ENCODE data around the gene BAG5.
A peak's percentile ranks its signal among the peaks of the same experiment; 100 is the strongest.

Gene BAG5

DNA sequence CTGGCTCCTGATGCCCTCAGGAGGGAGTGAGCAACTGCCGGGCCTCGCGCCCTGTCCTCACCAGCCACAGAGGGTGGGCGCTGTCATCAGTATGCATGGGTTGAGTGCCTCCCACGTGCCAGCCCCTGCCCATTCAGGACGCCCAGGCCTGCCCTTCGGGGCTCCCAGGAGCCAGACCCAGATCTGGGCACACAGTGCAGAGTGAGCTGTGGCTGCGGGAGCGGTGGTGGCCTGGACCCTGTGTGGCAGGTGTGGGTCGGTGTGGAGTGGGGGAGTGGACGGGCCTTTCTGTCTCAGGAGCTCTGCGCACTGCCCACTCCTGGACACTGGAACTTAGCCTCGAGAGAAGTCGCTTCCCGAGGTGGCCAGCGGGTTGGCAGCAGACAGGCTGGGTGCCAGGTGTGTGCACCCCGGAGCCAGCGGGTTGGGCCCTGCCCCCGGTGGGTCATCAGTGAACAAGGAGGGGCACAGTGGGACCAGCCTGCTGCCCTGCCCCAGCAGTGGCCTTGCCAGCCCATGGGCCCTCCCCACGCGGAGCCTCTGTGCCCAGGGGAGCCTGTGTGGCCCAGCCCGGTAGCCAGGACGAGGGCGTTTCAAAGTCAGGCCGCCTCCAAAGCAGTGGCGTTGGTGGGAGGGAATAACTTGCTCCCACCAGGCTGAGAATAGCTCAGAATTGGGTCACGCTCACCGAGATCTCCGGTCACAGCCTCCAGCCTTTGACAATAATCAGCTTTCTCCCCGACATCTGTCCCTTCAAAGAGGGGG is 24.0 kb downstream of the BAG5 start:
- H3K18ac ChIP-seq (ENCODE audit: low read length): peak overlapping the region; percentile 76
- peaks cover 4 to 6% of the 10 kb centered on the region in 2 donors for H3K36me3 ChIP-seq (replicated peaks in 1 of 2; ENCODE audit: control insufficient read depth in 2 of 2, insufficient read depth in 2 of 2, low read length in 2 of 2)
- no peak overlapping the region for H3K4ac ChIP-seq (ENCODE audit: low read length)
- no peak for DNase-seq (ENCODE audit: low spot score)
- H2AK5ac ChIP-seq (ENCODE audit: low read depth, low read length): peak overlapping the region; percentile 99
- no peak overlapping the region for H3K27ac ChIP-seq (replicated peaks; ENCODE audit: low read length)
- no peak overlapping the region for H3K4me2 ChIP-seq (ENCODE audit: insufficient read depth, low read length, poor library complexity, severe bottlenecking)
- H3K9me3 ChIP-seq (replicated peaks in 1 of 2; ENCODE audit: control insufficient read depth in 2 of 2, insufficient read depth in 1 of 2, low read depth in 1 of 2, low read length in 2 of 2): peaks cover 0 to 3% of the 10 kb centered on the region in 2 donors
- H3K27me3 ChIP-seq (ENCODE audit: control insufficient read depth in 3 of 3, insufficient read depth in 3 of 3, low read depth in 1 of 3, low read length in 3 of 3): no peaks in the 10 kb centered on the region
- peak overlapping the region; percentile 90 for H2BK12ac ChIP-seq (ENCODE audit: low read length)
- WGBS, 2 donors (ENCODE audit: extremely low coverage in 2 of 2, insufficient read length in 2 of 2, insufficient replicate concordance in 1 of 2): no CpG with 5 or more reads among the region's 30 CpGs
- no peak overlapping the region for H3K9ac ChIP-seq (ENCODE audit: low read depth, low read length, poor library complexity)
- H2BK120ac ChIP-seq (ENCODE audit: low read depth, low read length): no peak overlapping the region
- peaks cover 26 to 45% of the 10 kb centered on the region in 2 donors for H3K4me1 ChIP-seq (ENCODE audit: control insufficient read depth in 2 of 2, insufficient read depth in 1 of 2, low read depth in 1 of 2, low read length in 2 of 2)
- peaks cover 2% of the 10 kb centered on the region for H3K79me1 ChIP-seq (ENCODE audit: low read depth, low read length)
- no peak overlapping the region for H3K4me3 ChIP-seq (ENCODE audit: low read length in 2 of 2)
- H3K14ac ChIP-seq (ENCODE audit: low read length): peak overlapping the region; percentile 56
- H2AFZ ChIP-seq (ENCODE audit: low read length): no peak overlapping the region
- no peak overlapping the region for H4K91ac ChIP-seq (ENCODE audit: low read depth, low read length, poor library complexity)
- peak overlapping the region; percentile 89 for H2BK15ac ChIP-seq (ENCODE audit: low read length)
- H2BK5ac ChIP-seq (ENCODE audit: low read length): peak overlapping the region; percentile 66
- H4K8ac ChIP-seq (ENCODE audit: low read depth, low read length): no peak overlapping the region
- peak overlapping the region; percentile 31 for H3K23ac ChIP-seq (ENCODE audit: low read depth, low read length, poor library complexity)

DNA sequence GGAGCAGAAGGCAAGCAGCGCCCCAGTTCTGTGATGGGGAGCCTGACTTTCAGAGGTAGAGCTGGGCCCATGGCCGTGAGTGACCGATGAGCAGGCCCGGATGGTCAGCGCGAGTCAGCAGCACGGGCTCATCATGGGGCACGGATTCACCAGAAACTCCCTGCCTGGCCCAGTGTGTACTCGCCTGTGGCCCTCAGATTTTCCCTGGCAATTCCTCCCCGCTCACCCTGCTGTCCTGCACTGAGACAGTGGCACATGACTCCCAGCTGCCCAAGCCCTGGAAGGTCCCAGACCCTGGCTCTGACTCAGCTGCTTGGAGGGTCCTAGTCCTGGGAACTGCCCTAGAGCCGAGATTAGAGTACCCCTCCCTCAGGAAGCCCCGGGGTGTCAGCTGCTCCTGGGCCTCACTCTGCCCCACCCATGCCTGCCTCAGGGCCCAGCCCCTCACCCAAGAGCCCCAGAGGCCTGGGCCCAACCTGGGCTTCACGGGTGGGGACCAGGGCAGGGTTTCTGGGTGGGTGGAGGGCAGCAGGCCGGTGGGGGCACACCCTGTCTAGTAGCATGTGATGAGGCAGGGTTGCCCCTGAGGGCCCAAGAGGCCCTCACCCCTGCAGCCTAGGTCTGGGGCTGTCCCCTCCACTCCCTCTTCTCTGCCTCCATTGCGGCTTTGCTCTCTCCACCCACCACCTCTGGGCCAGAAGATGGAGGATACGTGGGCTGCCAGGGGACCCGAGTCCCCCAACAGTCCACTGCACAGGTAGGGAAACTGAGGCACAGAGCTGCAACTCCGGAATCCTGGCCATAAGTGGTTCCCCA is 25.1 kb downstream of the BAG5 start:
- WGBS, 2 donors (ENCODE audit: extremely low coverage in 2 of 2, insufficient read length in 2 of 2, insufficient replicate concordance in 1 of 2): no CpG with 5 or more reads among the region's 18 CpGs

DNA sequence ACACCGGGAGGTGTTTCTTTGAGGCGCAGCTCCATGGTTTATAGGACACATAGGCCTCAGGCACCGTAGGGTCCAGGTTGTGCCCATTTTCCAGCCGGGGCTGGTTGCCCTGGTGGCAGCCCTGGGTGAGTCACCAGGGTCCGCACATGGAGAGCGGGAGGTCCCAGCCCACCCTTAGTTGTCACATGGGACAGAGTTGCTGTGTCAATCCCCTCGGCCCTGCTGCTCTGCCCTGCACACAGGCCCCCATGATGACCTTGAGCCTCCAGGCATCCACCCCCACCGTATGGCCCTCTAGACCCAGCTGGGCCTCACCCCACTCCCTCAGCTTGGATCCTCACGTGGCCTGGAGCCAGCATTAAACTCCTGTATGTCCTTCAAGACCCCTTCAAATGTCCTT is 25.8 kb downstream of the BAG5 start:
- Histone ChIP-seq H2BK12ac (ENCODE audit: low read length) (no peak overlapping the region), H3K27ac (replicated peaks; ENCODE audit: low read length) (no peak overlapping the region), H3K36me3 (replicated peaks in 1 of 2; ENCODE audit: control insufficient read depth in 2 of 2, insufficient read depth in 2 of 2, low read length in 2 of 2) (peaks cover 4 to 12% of the 10 kb centered on the region in 2 donors), H3K23ac (ENCODE audit: low read depth, low read length, poor library complexity) (no peak overlapping the region), H3K27me3 (ENCODE audit: control insufficient read depth in 3 of 3, insufficient read depth in 3 of 3, low read depth in 1 of 3, low read length in 3 of 3) (no peaks in the 10 kb centered on the region), H2AK5ac (ENCODE audit: low read depth, low read length) (peak overlapping the region; percentile 25), H4K91ac (ENCODE audit: low read depth, low read length, poor library complexity) (no peak overlapping the region), H3K4me3 (ENCODE audit: low read length in 2 of 2) (no peak overlapping the region), H2BK5ac (ENCODE audit: low read length) (no peak overlapping the region), H2AFZ (ENCODE audit: low read length) (no peak overlapping the region), H3K14ac (ENCODE audit: low read length) (no peak overlapping the region), H3K4me1 (ENCODE audit: control insufficient read depth in 2 of 2, insufficient read depth in 1 of 2, low read depth in 1 of 2, low read length in 2 of 2) (peaks cover 13 to 30% of the 10 kb centered on the region in 2 donors), H3K9me3 (replicated peaks in 1 of 2; ENCODE audit: control insufficient read depth in 2 of 2, insufficient read depth in 1 of 2, low read depth in 1 of 2, low read length in 2 of 2) (peaks cover 0 to 3% of the 10 kb centered on the region in 2 donors), H4K8ac (ENCODE audit: low read depth, low read length) (no peak overlapping the region), H3K9ac (ENCODE audit: low read depth, low read length, poor library complexity) (no peak overlapping the region), H2BK15ac (ENCODE audit: low read length) (no peak overlapping the region), H3K4ac (ENCODE audit: low read length) (no peak overlapping the region), H3K4me2 (ENCODE audit: insufficient read depth, low read length, poor library complexity, severe bottlenecking) (no peak overlapping the region), H2BK120ac (ENCODE audit: low read depth, low read length) (no peak overlapping the region), H3K18ac (ENCODE audit: low read length) (no peak overlapping the region), H3K79me1 (ENCODE audit: low read depth, low read length) (peaks cover 2% of the 10 kb centered on the region)
- no peak for DNase-seq (ENCODE audit: low spot score)
- no CpG with 5 or more reads among the region's 9 CpGs for WGBS, 2 donors (ENCODE audit: extremely low coverage in 2 of 2, insufficient read length in 2 of 2, insufficient replicate concordance in 1 of 2)

More for the DNA sequence above, 25.1 kb downstream of the BAG5 start:
- Histone ChIP-seq H2AK5ac (ENCODE audit: low read depth, low read length) (peak overlapping the region; percentile 75), H3K27me3 (ENCODE audit: control insufficient read depth in 3 of 3, insufficient read depth in 3 of 3, low read depth in 1 of 3, low read length in 3 of 3) (no peaks in the 10 kb centered on the region), H3K4me1 (ENCODE audit: control insufficient read depth in 2 of 2, insufficient read depth in 1 of 2, low read depth in 1 of 2, low read length in 2 of 2) (peaks cover 19 to 37% of the 10 kb centered on the region in 2 donors), H3K4me2 (ENCODE audit: insufficient read depth, low read length, poor library complexity, severe bottlenecking) (no peak overlapping the region), H2AFZ (ENCODE audit: low read length) (no peak overlapping the region), H2BK5ac (ENCODE audit: low read length) (peak overlapping the region; percentile 75), H4K8ac (ENCODE audit: low read depth, low read length) (no peak overlapping the region), H3K4ac (ENCODE audit: low read length) (peak overlapping the region; percentile 66), H3K36me3 (replicated peaks in 1 of 2; ENCODE audit: control insufficient read depth in 2 of 2, insufficient read depth in 2 of 2, low read length in 2 of 2) (peaks cover 4 to 9% of the 10 kb centered on the region in 2 donors), H4K91ac (ENCODE audit: low read depth, low read length, poor library complexity) (no peak overlapping the region), H3K79me1 (ENCODE audit: low read depth, low read length) (peaks cover 2% of the 10 kb centered on the region), H3K9me3 (replicated peaks in 1 of 2; ENCODE audit: control insufficient read depth in 2 of 2, insufficient read depth in 1 of 2, low read depth in 1 of 2, low read length in 2 of 2) (peaks cover 0 to 3% of the 10 kb centered on the region in 2 donors), H3K27ac (replicated peaks; ENCODE audit: low read length) (no peak overlapping the region), H2BK15ac (ENCODE audit: low read length) (peak overlapping the region; percentile 81), H3K4me3 (ENCODE audit: low read length in 2 of 2) (no peak overlapping the region), H2BK12ac (ENCODE audit: low read length) (no peak overlapping the region), H3K18ac (ENCODE audit: low read length) (peak overlapping the region; percentile 38), H3K9ac (ENCODE audit: low read depth, low read length, poor library complexity) (peak overlapping the region; percentile 12), H2BK120ac (ENCODE audit: low read depth, low read length) (no peak overlapping the region), H3K14ac (ENCODE audit: low read length) (peak overlapping the region; percentile 38), H3K23ac (ENCODE audit: low read depth, low read length, poor library complexity) (no peak overlapping the region)
- no peak for DNase-seq (ENCODE audit: low spot score)

Measured in neuronal stem cell (in vitro differentiated cells).